ENCODE results near the gene TBX5.

- TF ChIP-seq POLR2A (IDR thresholded peaks at IDR 0.05) (no peak), CTCF (IDR thresholded peaks at IDR 0.05) (no peak)
Measured at GRCh38 chr12:114306646-114307045, 99.3 kb downstream of the TBX5 start.

All from thyroid gland (tissue), 4 donors.